Brain pericyte (primary cell): Measurements from ENCODE around the gene CCDC112.
"Not testable (repeated sequence)": the region's sequence is repeated elsewhere in the genome, so short reads cannot be mapped to it uniquely, and the experiment has no call there.

Experiments used
- DNase-seq: peaks from one replicate; pipeline ENCODE4 v3.0.0-alpha.2; 2012; ENCODE audit warnings: low read depth, low spot score

CCDC112 gene

DNA sequence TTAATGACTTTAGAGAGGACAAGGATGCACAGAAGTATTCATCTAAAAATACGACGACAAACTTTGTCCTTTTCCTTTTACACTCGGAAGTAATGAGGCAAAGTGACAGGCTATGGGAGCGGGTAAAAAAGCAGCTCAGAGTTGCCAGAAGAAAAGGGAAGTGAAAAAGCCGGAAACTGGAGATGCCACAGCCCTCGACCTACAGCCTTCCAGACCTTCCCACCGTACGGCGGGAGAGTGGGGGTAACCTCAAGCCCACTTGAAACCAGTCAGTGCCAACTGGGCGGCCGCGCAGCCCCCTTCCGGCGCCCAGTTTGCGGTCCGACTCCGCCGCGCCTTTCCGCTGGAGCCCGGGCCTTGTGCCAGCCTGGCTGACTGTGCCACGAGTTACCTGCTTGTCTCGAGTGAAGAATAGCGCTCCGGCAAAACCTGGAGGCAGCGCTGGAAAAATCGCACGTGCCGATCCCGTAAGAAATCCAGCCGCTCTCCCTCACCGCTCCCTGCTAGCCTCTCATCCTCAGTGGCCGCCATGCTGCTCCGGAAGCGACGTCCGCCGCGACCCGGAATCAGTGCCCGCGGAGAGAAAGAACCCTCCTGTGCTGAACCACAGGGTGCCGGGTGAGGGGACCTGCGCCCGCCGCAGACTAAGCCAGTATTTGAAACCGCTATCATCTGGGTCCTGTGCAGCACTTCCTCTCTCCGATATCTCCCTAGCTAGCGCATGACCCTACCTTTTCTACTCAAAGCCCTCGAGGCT lies 34.0 kb downstream of the CCDC112 start, which contains the start of gene PGGT1B:
PGGT1B (minus strand) TSS at position 557 of the 757 bp plus-strand sequence; CDS start at position 531, 26 bp downstream.
- peak; percentile 39 for DNase-seq

- DNase-seq = no peak
These were observed 34.5 kb downstream of the CCDC112 start for GRCh38 chr5:115262011-115262320.

GRCh38 chr5:115260248-115260647 lies 36.2 kb downstream of the CCDC112 start:
- DNase-seq = no peak

DNA sequence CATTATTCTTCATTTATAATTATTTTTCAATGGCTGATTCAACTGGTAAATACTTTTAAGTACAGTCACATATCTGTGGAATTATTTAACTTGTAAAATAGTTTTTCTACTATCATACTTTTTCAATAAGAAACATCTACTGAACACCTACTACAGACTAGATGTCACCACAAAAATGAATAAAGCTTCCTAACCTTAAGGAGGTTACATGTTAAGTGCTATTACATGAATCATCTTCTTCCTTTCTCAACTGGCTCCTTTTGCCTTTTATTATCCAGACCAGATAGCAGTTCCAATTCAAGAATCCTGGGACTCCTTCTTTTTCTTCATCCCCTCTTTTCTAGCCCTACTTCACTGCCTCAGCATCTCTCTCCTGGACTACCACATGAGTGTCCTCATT lies 38.5 kb downstream of the CCDC112 start:
- DNase-seq = no peak

- DNase-seq = not testable (repeated sequence)
These were observed 47.1 kb downstream of the CCDC112 start for GRCh38 chr5:115249379-115249778.

- DNase-seq = no peak
These were observed 50.0 kb downstream of the CCDC112 start for GRCh38 chr5:115246361-115246991.

- DNase-seq = no peak
These were observed 53.0 kb downstream of the CCDC112 start for GRCh38 chr5:115243412-115243811.

DNA sequence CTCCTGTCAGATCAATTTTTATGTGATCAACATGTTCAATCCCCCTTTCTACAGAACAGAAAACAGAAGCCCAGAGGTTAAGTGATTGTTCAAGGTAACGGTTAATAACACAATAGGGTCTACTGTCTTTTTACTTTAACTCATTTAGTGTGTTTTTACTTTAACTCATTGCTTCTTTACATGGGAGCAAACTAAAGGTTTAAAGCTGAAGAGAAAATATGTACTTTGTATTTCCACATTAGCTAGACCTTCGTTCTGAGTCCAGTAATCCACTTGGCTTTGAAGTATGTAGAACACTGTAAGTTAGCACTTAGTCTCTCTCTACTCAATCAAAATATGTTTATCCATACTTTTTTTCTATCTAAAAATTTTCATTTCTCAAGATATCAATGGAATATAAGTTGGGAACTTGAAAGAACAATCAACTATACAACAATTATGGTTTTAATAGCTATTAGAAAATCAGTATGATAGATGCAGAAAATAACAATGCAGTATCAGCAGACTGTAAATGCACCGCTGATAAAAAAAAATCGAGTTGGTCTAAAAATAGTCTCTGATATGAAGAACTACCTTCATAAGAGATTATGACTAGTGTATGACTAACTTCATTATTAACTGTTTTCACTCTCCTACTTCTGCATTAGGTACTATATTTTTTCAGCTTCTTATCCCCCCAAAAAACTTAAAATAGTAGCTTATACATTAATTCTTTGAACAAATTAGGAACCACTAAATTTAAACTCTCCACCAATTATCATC lies 54.4 kb downstream of the CCDC112 start:
- no peak for DNase-seq

DNA sequence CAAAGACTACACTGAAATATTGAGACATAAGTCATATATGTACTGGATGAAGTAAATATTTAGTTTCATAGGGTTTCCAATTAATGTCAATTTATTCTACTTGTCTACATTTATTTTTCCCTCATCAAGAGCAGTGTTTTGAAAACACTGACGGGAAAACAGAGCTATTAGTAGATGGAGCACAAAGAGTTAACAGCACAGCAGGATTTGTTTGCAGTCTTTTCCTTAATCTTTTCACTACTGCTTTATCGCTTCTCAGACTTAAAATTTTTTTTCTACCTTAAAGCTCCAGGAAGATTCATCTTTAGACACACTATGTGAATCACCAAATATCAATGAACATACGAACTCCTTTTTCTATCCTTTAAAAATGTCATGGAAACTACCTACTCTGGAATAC lies 59.4 kb downstream of the CCDC112 start:
- DNase-seq = no peak

GRCh38 chr5:115236599-115236998 lies 59.9 kb downstream of the CCDC112 start:
- DNase-seq = no peak

GRCh38 chr5:115231598-115231997 lies 64.9 kb downstream of the CCDC112 start:
- DNase-seq = no peak

- DNase-seq = no peak
These were observed 66.8 kb downstream of the CCDC112 start for GRCh38 chr5:115229606-115230005.

DNA sequence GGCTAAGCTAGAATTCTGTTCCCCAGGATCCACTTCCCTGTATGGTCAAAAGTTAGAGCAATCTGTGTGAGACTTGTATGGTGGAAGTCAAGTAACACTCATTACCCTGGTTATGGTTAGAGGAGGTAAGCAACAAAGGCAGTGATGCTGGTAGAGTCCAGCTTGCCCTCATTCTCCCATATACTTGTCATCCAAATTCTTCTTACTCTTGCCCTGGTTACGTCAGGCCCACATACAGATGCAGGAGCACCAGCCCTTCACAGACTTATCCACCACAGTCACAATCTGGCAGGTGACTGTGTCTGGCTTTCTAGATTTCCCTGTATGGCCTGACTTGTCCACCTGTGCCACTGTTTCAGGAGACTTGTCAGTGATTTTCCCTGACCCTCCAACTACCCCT lies 69.2 kb downstream of the CCDC112 start:
- DNase-seq = no peak
